DMS53 treated with DMSO at 0.1 percent for 48 hours (cell line): Measurements from ENCODE around the gene ZNRF1.
A peak's percentile ranks its signal among the peaks of the same experiment; 100 is the strongest.

ENCODE experiments used
- DNase-seq: peaks from one replicate; lab custom pipeline; 2025; ENCODE audit not compliant: unreplicated experiment; lab: John Stamatoyannopoulos, UW

Gene ZNRF1

DNA sequence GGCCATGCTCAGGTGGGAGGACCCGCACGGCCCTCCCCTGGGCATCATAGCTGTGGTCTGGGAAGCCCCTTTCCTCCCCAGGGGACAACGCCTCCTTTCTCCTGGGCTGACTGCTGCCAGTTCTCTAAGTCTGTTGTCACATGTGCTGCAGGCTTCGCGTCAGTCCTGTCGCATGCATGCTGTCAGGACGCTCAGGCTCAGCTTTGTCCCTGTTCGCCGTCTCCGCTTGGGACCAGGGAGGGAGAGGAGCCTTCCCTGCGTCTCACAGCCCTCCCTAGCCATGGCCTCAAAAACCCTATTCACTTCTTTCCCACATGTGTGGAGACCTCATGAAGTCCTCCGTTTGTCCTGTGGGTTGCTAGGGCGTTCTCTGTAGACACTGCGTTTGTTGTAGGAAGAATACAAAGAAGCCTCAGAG lies 96.4 kb downstream of the ZNRF1 start:
- no peak for DNase-seq

DNA sequence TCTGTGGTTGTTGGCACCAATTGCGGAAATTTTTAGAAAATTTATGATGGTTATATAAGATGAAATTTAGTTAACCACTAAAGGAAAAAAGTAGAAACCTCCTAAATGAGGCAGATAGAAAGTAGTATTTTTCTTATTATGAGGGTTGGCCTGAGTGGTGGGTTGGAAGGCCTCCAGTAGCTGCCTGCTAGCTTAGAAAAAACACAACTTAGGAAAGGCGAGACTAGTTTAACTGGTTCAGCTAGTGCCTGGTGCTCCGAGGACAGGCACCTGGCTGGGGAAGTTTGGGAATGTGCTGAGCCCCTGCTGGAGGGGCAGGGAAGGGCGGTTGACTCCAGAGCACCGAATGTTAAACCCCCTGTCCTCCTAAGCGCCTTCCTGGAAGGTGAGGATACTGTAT lies 97.8 kb downstream of the ZNRF1 start:
- peak; percentile 62 for DNase-seq

GRCh38 chr16:75097191-75097761 lies 98.5 kb downstream of the ZNRF1 start:
- no peak for DNase-seq

- peak; percentile 13 for DNase-seq
Observed at GRCh38 chr16:75097941-75098901, 99.4 kb downstream of the ZNRF1 start.

DNA sequence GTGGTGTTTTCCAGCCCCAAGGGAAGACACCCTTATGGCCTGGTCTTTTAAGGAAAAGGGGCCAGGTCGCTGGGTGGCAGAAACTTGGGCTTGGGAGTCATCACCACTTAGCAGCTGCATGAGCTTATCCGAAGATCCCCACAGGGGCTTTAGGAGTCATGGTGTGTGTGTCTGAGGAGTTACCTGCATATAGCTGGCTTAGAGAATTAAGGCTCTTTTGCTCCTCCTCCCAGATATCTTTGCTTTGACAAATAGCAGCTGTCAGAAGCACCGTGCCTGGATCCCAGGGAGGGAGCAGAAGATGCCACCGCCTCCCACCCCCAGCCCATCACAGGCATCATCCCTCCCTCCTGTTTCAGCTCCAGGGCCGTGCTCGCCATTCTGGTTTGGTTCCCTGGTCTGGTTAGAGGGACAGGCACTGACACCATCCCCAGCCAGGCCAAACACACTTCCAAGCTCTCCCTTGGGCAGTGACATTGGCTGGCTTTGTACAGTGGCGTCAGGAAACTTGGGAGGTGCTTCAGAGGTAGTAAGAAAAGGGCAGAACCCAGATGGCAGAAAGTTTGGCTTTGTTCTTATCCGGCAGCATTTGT lies 100.3 kb downstream of the ZNRF1 start:
- no peak for DNase-seq

GRCh38 chr16:75099738-75100602 lies 101.1 kb downstream of the ZNRF1 start:
- DNase-seq = no peak

DNA sequence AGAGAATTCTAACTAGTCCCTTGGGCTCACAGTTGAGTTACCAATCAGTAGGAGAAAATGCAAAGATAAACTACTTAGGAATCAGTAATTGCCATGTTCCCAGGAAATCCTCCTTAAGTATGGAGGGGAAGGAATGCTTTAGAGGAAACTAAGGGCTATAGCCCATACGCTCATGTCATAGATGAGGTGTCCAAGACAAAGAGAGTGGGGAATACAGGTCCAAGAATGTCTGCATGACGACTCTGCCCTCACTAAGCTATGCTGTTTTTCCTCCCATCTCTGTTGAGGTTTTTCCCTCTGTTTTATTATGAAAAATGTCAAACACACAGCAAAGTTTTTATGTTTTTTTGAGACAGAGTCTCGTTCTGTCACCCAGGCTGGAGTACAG lies 101.8 kb downstream of the ZNRF1 start:
- no peak for DNase-seq

- DNase-seq = no peak
Observed at GRCh38 chr16:75101635-75102034, 102.8 kb downstream of the ZNRF1 start.

- no peak for DNase-seq
Observed at GRCh38 chr16:75102595-75102994, 103.8 kb downstream of the ZNRF1 start.

- no peak for DNase-seq
Observed at GRCh38 chr16:75103994-75104393, 105.2 kb downstream of the ZNRF1 start.

GRCh38 chr16:75104836-75105235 lies 106.0 kb downstream of the ZNRF1 start:
- DNase-seq = no peak

DNA sequence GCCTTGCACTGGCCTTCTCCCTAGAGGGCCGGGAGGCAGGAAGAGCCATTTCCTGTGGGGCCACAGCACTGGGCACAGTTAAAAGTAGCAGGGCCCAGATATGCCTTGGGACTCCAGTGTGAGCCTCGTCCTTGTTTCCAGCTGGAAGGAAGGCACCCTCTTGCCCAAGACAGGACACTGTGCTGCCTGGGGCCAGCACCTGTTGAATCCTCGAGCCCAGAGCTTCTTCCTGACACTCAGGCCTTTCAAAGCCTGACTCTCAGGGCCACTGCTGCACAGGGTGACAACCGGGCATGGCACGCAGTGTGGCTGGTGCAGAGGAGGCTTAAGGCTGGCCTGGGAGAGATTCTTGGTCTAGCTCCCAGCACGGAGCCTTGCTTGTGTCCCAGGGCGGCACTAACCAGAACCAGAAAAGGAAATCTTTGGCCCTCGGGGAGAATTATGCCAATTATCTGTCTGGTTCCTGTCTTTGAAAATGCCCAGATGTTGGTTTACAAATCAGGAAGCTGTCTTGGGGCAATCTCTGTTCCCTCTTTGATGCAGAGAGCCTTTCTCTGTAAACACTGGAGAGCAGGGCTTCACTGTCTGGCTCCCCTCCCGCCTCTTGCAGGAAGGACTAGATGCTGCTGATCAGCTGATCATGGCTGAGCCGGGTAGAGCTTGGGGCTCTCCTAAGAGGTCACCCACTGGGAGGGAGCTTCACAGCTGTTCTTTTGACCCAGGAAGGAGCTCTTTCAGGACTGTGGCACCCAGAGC lies 106.7 kb downstream of the ZNRF1 start:
- no peak for DNase-seq

- DNase-seq = no peak
Observed at GRCh38 chr16:75106351-75107274, 107.8 kb downstream of the ZNRF1 start.

DNA sequence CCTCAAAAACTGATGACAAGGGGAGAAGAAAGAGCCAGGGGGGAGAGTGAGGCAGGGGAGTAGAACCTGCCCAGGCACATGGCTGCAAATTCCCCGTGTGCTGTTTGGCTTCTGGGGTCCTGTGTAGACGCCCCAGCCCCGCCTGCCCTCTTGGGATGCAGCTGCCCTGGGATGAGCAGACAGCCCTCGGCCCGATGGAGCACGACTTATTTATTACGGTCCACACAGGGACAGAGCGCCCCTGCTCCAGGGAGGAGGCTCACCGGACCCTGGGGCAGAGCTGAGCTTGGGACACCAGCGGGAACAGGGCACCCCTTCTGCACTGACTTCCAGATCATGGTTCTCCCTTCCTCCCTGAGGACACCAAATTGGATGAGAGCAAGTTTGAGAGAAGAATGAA lies 108.7 kb downstream of the ZNRF1 start:
- no peak for DNase-seq

GRCh38 chr16:75108792-75109731 lies 110.2 kb downstream of the ZNRF1 start:
- peak; percentile 74 for DNase-seq

GRCh38 chr16:75109732-75110243 lies 111.0 kb downstream of the ZNRF1 start:
- DNase-seq = peak; percentile 23

DNA sequence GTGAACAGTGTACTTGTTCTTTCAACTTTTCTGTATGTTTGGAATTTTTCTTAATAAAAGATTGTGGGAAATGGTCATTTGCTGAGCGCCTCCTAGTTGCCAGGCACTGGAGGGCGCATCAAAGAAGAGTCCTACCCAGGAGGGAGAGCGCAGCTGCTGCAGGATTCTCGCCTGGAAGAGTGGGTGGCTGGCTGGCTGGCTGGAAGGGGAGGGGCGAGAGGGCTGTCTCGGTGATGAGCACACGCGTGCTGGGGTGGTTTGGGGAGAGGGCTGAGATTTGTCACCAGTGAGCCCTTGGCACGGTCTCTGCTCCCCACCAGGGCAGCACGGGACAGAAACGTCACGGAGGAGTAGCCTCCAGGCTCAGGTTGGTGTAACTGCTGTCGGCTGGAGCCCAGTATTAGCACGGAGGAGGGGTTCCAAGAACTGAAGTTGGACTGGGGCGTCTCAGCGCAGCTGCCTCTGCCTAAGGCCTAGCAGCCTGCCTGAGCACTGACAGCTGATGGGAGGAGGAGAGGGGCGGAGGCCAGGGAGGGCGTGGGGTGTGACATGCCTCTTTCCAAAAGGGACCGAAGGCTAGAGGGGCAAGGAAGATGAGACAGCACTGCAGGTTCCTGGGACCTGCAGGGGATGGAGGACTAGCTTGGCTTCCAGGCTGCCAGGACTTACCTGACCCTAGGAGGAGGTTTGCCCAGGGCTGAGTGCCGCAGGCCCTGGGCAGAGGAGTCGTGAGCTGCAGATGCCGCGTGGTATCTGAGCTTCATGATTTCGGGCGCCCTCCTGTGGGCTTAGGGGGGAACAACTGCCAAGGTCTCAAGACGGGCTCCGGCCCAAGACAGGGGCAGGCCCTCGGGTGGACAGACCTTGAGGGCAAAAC lies 112.1 kb downstream of the ZNRF1 start:
- DNase-seq = peak; percentile 80
